ENCODE measurements around the gene GJA10.

GJA10 gene

DNA sequence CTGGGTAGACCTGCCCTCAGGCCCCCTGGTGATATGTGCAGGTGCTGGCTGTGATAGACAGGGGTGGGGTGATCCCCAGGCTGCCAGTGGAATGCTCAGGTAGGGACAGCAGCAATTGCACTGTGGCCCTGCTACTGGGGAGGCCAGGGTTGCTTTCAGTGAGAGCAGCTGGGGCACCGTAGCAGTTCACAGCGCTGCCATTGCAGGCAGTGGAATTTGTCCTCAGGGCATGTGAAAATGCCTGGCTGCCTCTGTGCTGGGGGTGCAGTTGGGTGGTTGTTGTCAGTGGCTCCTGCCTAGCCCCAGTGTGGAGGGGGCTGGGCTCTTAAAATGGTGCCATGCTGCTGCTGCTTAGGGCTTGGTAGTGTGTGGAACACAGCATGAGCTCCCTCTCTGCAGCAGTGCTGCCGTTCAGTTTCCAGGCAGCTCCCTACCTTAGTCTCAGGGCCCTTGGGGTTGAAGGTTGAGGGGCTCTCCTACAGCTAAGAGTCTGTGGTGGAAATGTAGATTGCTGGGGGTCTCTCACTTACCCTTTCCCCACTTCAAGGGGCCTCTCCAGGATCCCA, 23.6 kb downstream of the GJA10 start:
- Histone ChIP-seq H3K9me3 (ENCODE audit: control insufficient read depth in 2 of 2, low read length in 2 of 2) (peaks cover 0 to 14% of the 10 kb centered on the region in 2 donors), H3K27ac (ENCODE audit: low read length) (no peak overlapping the region), H3K36me3 (ENCODE audit: control insufficient read depth in 2 of 2, insufficient read depth in 2 of 2, low read length in 2 of 2) (no peaks in the 10 kb centered on the region), H3K4me1 (ENCODE audit: control insufficient read depth, insufficient read depth, low read length) (no peaks in the 10 kb centered on the region), H3K4me3 (ENCODE audit: low read length in 2 of 2) (no peak overlapping the region), H3K27me3 (ENCODE audit: control insufficient read depth in 1 of 2, insufficient read depth in 2 of 2, low read length in 2 of 2) (peaks cover 0 to 3% of the 10 kb centered on the region in 2 donors), H3K9ac (ENCODE audit: low read length in 2 of 2) (no peak overlapping the region)

DNA sequence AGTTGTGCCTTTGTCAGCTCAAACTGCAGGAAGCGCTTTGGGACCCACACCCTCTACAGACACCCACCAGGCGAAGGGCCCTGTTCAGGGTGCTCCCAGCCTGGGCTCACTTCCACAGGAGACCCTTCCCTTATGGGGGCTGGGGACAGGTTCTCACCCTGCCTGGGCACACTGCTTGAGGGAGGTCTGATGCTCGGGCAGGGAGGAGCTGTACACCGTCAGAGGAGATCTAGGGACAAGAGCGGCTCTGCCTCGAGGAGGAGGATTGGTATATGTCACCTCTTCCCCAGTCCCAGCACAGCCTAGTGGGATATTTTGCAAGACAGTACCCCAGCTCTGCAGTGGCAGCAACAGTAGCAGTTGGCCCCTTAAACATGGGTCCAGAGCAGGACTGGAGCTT, 26.9 kb downstream of the GJA10 start:
- H3K4me3 ChIP-seq (ENCODE audit: low read length in 2 of 2): no peak overlapping the region
- peaks cover 0 to 3% of the 10 kb centered on the region in 2 donors for H3K27me3 ChIP-seq (ENCODE audit: control insufficient read depth in 1 of 2, insufficient read depth in 2 of 2, low read length in 2 of 2)
- H3K9me3 ChIP-seq (ENCODE audit: control insufficient read depth in 2 of 2, low read length in 2 of 2): peaks cover 0 to 10% of the 10 kb centered on the region in 2 donors
- no peak overlapping the region for H3K9ac ChIP-seq (ENCODE audit: low read length in 2 of 2)
- H3K27ac ChIP-seq (ENCODE audit: low read length): no peak overlapping the region
- H3K4me1 ChIP-seq (ENCODE audit: control insufficient read depth, insufficient read depth, low read length): no peaks in the 10 kb centered on the region
- no peaks in the 10 kb centered on the region for H3K36me3 ChIP-seq (ENCODE audit: control insufficient read depth in 2 of 2, insufficient read depth in 2 of 2, low read length in 2 of 2)

DNA sequence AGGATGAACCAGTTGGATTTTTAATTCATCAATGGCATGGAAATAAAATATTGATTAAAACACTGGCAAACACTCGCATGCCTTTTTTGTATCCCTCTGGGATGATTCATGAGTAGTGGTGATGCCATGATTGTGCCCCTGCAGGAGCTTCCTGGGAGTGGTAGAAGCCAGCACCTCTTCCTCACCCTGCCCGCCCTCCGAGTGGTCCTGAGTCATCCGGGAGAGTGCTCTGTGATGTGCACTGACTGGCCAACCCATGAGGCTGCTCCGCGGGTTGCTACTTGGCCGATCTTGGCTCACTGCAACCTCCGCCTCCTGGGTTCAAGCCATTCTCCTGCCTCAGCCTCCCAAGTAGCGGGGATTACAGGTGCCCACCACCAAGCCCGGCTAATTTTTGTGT, 27.4 kb downstream of the GJA10 start:
- Histone ChIP-seq H3K4me3 (ENCODE audit: low read length in 2 of 2) (no peak overlapping the region), H3K27ac (ENCODE audit: low read length) (no peak overlapping the region), H3K4me1 (ENCODE audit: control insufficient read depth, insufficient read depth, low read length) (no peaks in the 10 kb centered on the region), H3K36me3 (ENCODE audit: control insufficient read depth in 2 of 2, insufficient read depth in 2 of 2, low read length in 2 of 2) (no peaks in the 10 kb centered on the region), H3K27me3 (ENCODE audit: control insufficient read depth in 1 of 2, insufficient read depth in 2 of 2, low read length in 2 of 2) (peaks cover 0 to 3% of the 10 kb centered on the region in 2 donors), H3K9me3 (ENCODE audit: control insufficient read depth in 2 of 2, low read length in 2 of 2) (peaks cover 0 to 9% of the 10 kb centered on the region in 2 donors), H3K9ac (ENCODE audit: low read length in 2 of 2) (no peak overlapping the region)

DNA sequence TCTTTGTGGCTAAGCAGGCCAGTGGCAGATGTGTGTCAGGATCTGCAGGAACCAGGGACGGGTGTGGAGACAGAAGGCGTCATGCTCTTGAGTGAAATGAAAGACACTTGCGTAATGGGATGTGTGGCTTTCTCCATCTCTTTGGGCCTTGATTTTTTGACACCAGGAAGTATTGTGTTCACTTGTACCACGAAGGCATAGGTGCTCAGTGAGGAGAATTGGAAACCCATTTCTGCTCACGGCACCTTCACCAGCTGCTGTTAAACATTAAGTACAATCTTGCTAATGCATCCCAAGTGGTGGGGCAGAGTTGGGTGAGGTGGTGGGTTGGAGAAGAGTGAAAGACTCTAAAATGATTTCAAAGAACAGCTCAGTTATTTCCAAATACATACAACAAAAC, 30.0 kb downstream of the GJA10 start:
- H3K4me3 ChIP-seq (ENCODE audit: low read length in 2 of 2): no peak overlapping the region
- peaks cover 0 to 3% of the 10 kb centered on the region in 2 donors for H3K27me3 ChIP-seq (ENCODE audit: control insufficient read depth in 1 of 2, insufficient read depth in 2 of 2, low read length in 2 of 2)
- no peak overlapping the region for H3K9ac ChIP-seq (ENCODE audit: low read length in 2 of 2)
- H3K4me1 ChIP-seq (ENCODE audit: control insufficient read depth, insufficient read depth, low read length): no peaks in the 10 kb centered on the region
- H3K36me3 ChIP-seq (ENCODE audit: control insufficient read depth in 2 of 2, insufficient read depth in 2 of 2, low read length in 2 of 2): no peaks in the 10 kb centered on the region
- no peak overlapping the region for H3K27ac ChIP-seq (ENCODE audit: low read length)
- no peaks in the 10 kb centered on the region for H3K9me3 ChIP-seq (ENCODE audit: control insufficient read depth in 2 of 2, low read length in 2 of 2)

DNA sequence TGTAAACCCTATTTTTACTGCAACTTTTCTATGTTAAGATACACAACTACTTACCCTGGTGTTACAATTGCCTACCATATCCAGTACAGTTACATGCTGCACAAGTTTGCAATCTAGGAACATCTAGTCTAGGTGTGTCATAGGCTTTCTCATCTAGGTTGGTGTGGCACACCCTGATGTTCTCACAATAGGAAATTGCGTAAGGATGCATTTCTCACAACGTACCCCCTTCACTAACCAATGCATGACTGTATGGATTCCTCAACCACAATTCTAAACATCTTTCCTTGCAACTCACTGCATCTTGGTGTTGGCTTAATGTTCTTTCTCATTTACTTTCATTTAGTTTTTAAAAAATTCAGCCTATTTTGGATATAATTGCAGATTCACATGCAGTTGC, 31.6 kb downstream of the GJA10 start:
- no peak overlapping the region for H3K4me3 ChIP-seq (ENCODE audit: low read length in 2 of 2)
- H3K9ac ChIP-seq (ENCODE audit: low read length in 2 of 2): no peak overlapping the region
- peaks cover 0 to 3% of the 10 kb centered on the region in 2 donors for H3K27me3 ChIP-seq (ENCODE audit: control insufficient read depth in 1 of 2, insufficient read depth in 2 of 2, low read length in 2 of 2)
- no peaks in the 10 kb centered on the region for H3K4me1 ChIP-seq (ENCODE audit: control insufficient read depth, insufficient read depth, low read length)
- H3K27ac ChIP-seq (ENCODE audit: low read length): no peak overlapping the region
- H3K36me3 ChIP-seq (ENCODE audit: control insufficient read depth in 2 of 2, insufficient read depth in 2 of 2, low read length in 2 of 2): no peaks in the 10 kb centered on the region
- H3K9me3 ChIP-seq (ENCODE audit: control insufficient read depth in 2 of 2, low read length in 2 of 2): no peaks in the 10 kb centered on the region

DNA sequence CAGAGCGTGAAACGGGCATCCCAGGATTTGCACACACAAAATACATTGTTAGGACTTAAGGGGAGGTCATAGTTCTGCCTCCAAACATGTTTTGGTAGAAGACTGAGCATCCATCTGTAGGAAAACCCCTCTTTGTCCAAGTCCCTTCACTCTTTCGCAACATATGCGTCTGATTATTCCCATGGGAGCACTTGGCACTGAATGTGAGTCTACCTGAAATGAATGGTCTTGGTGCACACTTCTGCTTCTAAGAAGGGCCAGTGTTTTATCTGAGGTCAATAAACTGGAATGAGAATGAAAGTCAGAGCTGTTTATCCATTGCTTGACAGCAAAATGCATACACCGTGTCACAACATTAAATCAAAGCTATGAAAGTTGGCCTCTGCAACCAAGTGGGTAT, 33.0 kb downstream of the GJA10 start:
- Histone ChIP-seq H3K4me1 (ENCODE audit: control insufficient read depth, insufficient read depth, low read length) (no peaks in the 10 kb centered on the region), H3K36me3 (ENCODE audit: control insufficient read depth in 2 of 2, insufficient read depth in 2 of 2, low read length in 2 of 2) (no peaks in the 10 kb centered on the region), H3K27ac (ENCODE audit: low read length) (no peak overlapping the region), H3K4me3 (ENCODE audit: low read length in 2 of 2) (no peak overlapping the region), H3K9me3 (ENCODE audit: control insufficient read depth in 2 of 2, low read length in 2 of 2) (no peaks in the 10 kb centered on the region), H3K9ac (ENCODE audit: low read length in 2 of 2) (no peak overlapping the region), H3K27me3 (ENCODE audit: control insufficient read depth in 1 of 2, insufficient read depth in 2 of 2, low read length in 2 of 2) (no peaks in the 10 kb centered on the region)

DNA sequence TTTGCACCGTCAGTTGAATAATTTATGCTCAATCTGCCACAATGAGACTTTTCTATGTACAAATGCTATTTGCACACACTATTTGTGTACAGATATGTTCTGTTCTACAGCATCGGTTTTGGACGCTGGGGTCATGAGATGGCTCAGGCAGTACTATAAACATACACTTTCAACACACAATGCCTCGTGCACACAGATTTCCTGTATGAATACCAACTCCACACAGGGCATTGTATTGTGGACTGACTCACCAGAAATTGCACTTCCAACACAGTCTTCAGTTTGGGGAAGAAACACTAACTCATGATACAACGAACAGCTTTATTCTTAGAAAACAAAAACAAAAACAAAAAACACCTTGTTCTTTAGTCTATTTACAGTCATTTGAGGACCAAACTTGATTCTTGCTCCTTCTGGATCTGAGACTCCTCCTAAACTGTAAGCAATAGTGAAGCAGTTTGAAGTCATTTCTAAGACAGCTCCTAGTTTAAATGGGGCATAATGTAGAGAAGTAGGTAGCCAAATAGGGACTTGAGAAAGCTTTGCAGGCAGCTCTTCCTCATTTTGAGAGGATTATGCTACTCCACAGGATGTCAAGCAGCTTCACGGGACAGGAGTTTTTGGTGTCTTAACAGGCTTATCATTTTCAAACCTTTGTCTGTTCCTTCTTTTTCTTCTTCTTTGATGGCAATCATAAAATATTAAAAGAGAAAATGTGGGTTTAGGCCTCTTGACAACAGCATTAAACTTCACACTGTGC, 33.7 kb downstream of the GJA10 start:
- no peaks in the 10 kb centered on the region for H3K4me1 ChIP-seq (ENCODE audit: control insufficient read depth, insufficient read depth, low read length)
- no peaks in the 10 kb centered on the region for H3K27me3 ChIP-seq (ENCODE audit: control insufficient read depth in 1 of 2, insufficient read depth in 2 of 2, low read length in 2 of 2)
- H3K9ac ChIP-seq (ENCODE audit: low read length in 2 of 2): no peak overlapping the region
- no peak overlapping the region for H3K27ac ChIP-seq (ENCODE audit: low read length)
- H3K36me3 ChIP-seq (ENCODE audit: control insufficient read depth in 2 of 2, insufficient read depth in 2 of 2, low read length in 2 of 2): no peaks in the 10 kb centered on the region
- no peak overlapping the region for H3K4me3 ChIP-seq (ENCODE audit: low read length in 2 of 2)
- no peaks in the 10 kb centered on the region for H3K9me3 ChIP-seq (ENCODE audit: control insufficient read depth in 2 of 2, low read length in 2 of 2)

DNA sequence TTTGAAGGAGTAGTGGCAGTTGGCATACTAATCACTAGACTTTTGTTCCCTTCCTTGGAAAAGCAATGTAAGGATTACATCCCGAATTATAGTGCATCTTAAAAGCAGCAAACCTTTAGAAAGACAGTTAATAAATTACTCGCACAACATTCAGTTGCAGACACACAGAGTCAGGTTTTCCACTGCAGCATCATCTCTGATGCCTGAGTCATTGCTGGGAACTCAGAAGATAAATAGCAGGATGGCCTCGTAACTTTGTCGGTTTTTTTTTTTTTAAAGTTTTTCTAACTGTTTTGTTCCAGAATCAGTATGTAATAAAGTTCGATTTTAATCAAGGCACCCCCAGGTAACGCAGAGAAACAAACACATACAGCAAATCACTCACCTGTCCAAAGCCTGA, 34.3 kb downstream of the GJA10 start:
- no peaks in the 10 kb centered on the region for H3K9me3 ChIP-seq (ENCODE audit: control insufficient read depth in 2 of 2, low read length in 2 of 2)
- H3K9ac ChIP-seq (ENCODE audit: low read length in 2 of 2): no peak overlapping the region
- no peak overlapping the region for H3K27ac ChIP-seq (ENCODE audit: low read length)
- H3K36me3 ChIP-seq (ENCODE audit: control insufficient read depth in 2 of 2, insufficient read depth in 2 of 2, low read length in 2 of 2): no peaks in the 10 kb centered on the region
- H3K27me3 ChIP-seq (ENCODE audit: control insufficient read depth in 1 of 2, insufficient read depth in 2 of 2, low read length in 2 of 2): no peaks in the 10 kb centered on the region
- H3K4me3 ChIP-seq (ENCODE audit: low read length in 2 of 2): no peak overlapping the region
- H3K4me1 ChIP-seq (ENCODE audit: control insufficient read depth, insufficient read depth, low read length): no peaks in the 10 kb centered on the region

DNA sequence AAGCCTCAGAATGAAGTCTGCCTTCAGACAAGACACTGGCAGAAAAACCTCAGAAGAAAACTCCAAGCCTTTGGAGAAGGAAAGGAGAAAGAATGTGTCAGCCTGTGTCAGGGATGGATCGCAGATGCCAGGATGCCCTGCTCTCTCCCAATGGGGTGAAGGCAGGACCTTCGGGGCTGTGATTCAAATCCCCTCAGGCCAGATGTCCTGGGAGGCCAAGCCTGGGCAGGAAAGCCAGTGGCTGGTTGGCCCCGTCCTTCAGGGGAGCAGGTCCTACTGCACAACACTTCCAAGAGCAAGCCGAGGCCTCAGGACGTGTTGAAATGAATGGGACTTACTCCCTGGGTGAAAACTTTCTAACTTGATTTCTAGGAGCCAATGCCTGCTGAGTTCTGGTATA, 36.5 kb downstream of the GJA10 start:
- no peaks in the 10 kb centered on the region for H3K4me1 ChIP-seq (ENCODE audit: control insufficient read depth, insufficient read depth, low read length)
- H3K36me3 ChIP-seq (ENCODE audit: control insufficient read depth in 2 of 2, insufficient read depth in 2 of 2, low read length in 2 of 2): no peaks in the 10 kb centered on the region
- no peaks in the 10 kb centered on the region for H3K27me3 ChIP-seq (ENCODE audit: control insufficient read depth in 1 of 2, insufficient read depth in 2 of 2, low read length in 2 of 2)
- no peak overlapping the region for H3K4me3 ChIP-seq (ENCODE audit: low read length in 2 of 2)
- no peak overlapping the region for H3K9ac ChIP-seq (ENCODE audit: low read length in 2 of 2)
- no peak overlapping the region for H3K27ac ChIP-seq (ENCODE audit: low read length)
- H3K9me3 ChIP-seq (ENCODE audit: control insufficient read depth in 2 of 2, low read length in 2 of 2): no peaks in the 10 kb centered on the region

DNA sequence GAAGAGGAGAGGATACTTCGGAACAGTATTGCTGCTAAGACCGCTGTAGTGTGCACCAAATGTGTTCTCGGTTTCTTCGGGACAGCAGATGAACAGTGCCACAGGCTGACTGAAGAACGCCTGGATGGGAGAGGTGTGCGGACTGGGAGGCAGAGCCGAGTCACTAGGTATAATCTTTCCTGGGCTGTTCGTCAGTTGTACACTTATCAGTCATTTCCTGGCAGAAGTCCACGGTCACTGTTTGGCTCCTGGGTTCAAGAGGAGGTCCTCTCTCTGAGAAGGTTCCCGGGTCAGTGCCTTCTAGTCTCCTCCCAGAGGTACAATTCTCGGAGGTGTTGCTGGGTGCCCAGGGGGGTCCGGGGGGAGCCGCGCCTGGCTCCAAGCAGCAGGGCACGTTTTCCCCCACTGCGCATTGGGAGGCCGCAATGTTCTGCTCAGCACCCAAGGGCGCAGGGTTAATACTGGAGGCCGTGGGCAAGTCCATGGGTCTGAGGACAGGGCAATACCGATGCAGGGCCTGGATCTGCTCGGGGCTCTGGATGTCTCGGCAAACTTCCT, 38.1 kb downstream of the GJA10 start:
- Histone ChIP-seq H3K9me3 (ENCODE audit: control insufficient read depth in 2 of 2, low read length in 2 of 2) (no peaks in the 10 kb centered on the region), H3K4me1 (ENCODE audit: control insufficient read depth, insufficient read depth, low read length) (no peaks in the 10 kb centered on the region), H3K9ac (ENCODE audit: low read length in 2 of 2) (no peak overlapping the region), H3K27me3 (ENCODE audit: control insufficient read depth in 1 of 2, insufficient read depth in 2 of 2, low read length in 2 of 2) (no peaks in the 10 kb centered on the region), H3K27ac (ENCODE audit: low read length) (no peak overlapping the region), H3K4me3 (ENCODE audit: low read length in 2 of 2) (no peak overlapping the region), H3K36me3 (ENCODE audit: control insufficient read depth in 2 of 2, insufficient read depth in 2 of 2, low read length in 2 of 2) (no peaks in the 10 kb centered on the region)

Measured in stomach smooth muscle (tissue), 2 donors.